Neural progenitor cell (in vitro differentiated cells): ENCODE data around the gene CCDC106.

Experiments used
- CTCF ChIP-seq: fragments of 200-600 bp; sonication (generic); IDR thresholded peaks from 2 replicates; pipeline ENCODE4 v1.5.1; 2017; ENCODE audit warnings: antibody characterized with exemption, mild to moderate bottlenecking
- EZH2 ChIP-seq: fragments of 200-600 bp; sonication (generic); IDR thresholded peaks from 2 replicates; pipeline ENCODE4 v1.6.1; 2017; ENCODE audit warnings: antibody characterized with exemption, mild to moderate bottlenecking, moderate library complexity

DNA sequence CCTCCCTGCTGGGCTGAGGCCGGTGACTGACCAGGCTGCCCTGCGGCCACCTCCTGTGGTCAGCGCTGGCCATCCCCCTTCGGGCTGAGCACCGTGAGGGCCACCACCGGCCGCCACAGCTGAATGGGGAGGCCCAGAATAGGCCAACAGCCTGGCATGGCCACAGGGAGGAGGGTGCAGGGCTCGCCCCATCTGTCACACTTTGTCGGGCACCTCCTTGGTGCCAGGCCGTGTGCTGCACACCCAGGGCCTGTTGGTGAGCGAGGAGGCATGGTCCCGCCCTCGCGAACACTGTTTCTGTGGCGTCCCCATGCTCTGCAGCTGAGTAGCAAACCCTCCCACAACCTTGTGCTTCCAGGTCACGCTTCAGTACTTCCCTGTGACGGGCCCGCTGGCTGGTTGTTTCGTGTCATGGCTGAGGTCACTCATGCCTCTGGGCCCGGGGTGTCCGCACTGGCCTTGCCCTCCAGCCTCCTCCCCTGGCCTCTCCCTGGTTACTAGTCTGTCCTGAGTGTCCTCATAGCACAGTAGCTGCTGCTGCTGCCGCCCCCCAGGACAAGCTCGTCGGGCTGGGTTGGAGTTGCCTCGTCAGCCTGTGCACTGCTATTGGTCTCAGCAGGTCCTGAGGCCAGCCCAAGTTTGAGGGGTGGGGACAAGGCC, 42.2 kb downstream of the CCDC106 start:
- TF ChIP-seq CTCF: no peak
- TF ChIP-seq EZH2: no peak
